Activated CD4-positive, CD25-positive, alpha-beta regulatory T cell (primary cell): ENCODE results near the gene ORM1.

Source experiments
- DNase-seq, 4 experiments: peaks; one replicate each; lab custom pipeline; 2025; lab: John Stamatoyannopoulos, UW

Gene ORM1

GRCh38 chr9:114344188-114344566 is 21.3 kb downstream of the ORM1 start:
- DNase-seq = no peak

- DNase-seq = no peak
Observed at GRCh38 chr9:114344692-114345091, 21.8 kb downstream of the ORM1 start.

- no peak for DNase-seq
Observed at GRCh38 chr9:114345493-114346065, 22.7 kb downstream of the ORM1 start.

GRCh38 chr9:114346146-114346545 is 23.2 kb downstream of the ORM1 start:
- DNase-seq = no peak

GRCh38 chr9:114347675-114348074 is 24.8 kb downstream of the ORM1 start:
- no peak for DNase-seq

- no peak for DNase-seq
Observed at GRCh38 chr9:114348261-114348905, 25.5 kb downstream of the ORM1 start.

GRCh38 chr9:114348906-114349482 is 26.1 kb downstream of the ORM1 start:
- peak in 3 of 4 experiments; percentile 29 to 68 (median 41) for DNase-seq

- DNase-seq = no peak
Observed at GRCh38 chr9:114349713-114350480, 27.0 kb downstream of the ORM1 start.

GRCh38 chr9:114350636-114351401 is 27.9 kb downstream of the ORM1 start:
- no peak for DNase-seq

GRCh38 chr9:114351932-114352331 is 29.0 kb downstream of the ORM1 start:
- no peak for DNase-seq

- no peak for DNase-seq
Observed at GRCh38 chr9:114355821-114356220, 32.9 kb downstream of the ORM1 start.

- no peak for DNase-seq
Observed at GRCh38 chr9:114356792-114357191, 33.9 kb downstream of the ORM1 start.

- no peak for DNase-seq
Observed at GRCh38 chr9:114357360-114357759, 34.5 kb downstream of the ORM1 start.

GRCh38 chr9:114357911-114358328 is 35.0 kb downstream of the ORM1 start:
- no peak for DNase-seq

GRCh38 chr9:114359801-114360200 is 36.9 kb downstream of the ORM1 start:
- no peak for DNase-seq

- DNase-seq = no peak
Observed at GRCh38 chr9:114361542-114361941, 38.6 kb downstream of the ORM1 start.

- DNase-seq = no peak
Observed at GRCh38 chr9:114362394-114362793, 39.5 kb downstream of the ORM1 start.

GRCh38 chr9:114363424-114363823 is 40.5 kb downstream of the ORM1 start:
- no peak for DNase-seq

GRCh38 chr9:114364134-114365041 is 41.5 kb downstream of the ORM1 start:
- no peak for DNase-seq

- DNase-seq = no peak
Observed at GRCh38 chr9:114365194-114365593, 42.3 kb downstream of the ORM1 start.
